ENCODE results near the gene CHST8.

Gene CHST8

DNA sequence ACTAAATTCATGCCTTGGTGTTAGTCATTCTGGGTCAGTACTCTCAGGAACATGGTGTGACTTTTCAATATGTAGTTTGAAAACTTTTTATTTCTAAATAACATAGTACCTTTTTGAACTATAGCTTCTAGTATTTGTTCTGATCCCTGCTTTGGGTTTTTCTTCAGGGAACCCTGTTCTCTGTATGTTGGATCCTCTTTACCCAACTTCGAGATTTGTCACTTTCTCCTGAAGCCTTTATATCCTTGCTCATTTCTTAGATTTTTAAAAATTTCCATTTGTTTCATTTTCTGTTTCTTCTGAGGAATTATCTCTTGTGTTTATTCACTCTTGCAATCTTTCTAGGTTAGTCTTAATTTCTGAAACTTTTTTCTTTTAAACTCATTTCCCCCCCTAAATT is 12.4 kb upstream of the CHST8 start:
- Histone ChIP-seq H3K4me1 (ENCODE audit: control insufficient read depth in 1 of 2, insufficient read depth in 2 of 2, low read length in 2 of 2) (no peaks in the 10 kb centered on the region), H4K91ac (ENCODE audit: low read depth, low read length) (no peak overlapping the region)
- WGBS (ENCODE audit: extremely low coverage, insufficient coverage, insufficient read length), result no CpG with 5 or more reads among the region's 1 CpG

DNA sequence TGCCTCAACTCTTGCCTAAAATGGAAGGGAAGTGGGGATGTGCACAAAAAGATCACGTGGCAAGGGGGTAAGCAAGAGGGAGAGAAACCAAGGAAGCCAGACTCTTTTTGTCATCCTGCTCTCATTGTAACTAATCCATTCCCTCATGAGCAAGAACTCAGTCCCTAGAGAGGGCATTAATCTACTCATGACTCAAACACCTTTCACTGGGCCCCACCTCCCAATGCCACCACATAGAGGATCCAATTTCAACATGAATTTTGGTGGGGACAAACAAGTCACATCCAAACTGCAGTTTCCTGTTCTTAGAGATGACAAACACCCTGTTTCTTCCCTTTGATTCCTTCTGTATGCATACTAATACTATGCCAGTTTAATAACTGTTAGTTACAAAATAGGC is 11.2 kb upstream of the CHST8 start:
- H3K4me1 ChIP-seq (ENCODE audit: control insufficient read depth in 1 of 2, insufficient read depth in 2 of 2, low read length in 2 of 2), result no peaks in the 10 kb centered on the region
- H4K12ac ChIP-seq (ENCODE audit: low read depth, low read length), result no peak overlapping the region
- H3K4me3 ChIP-seq (ENCODE audit: low read depth, low read length), result no peak overlapping the region
- no peaks in the 10 kb centered on the region for H3K27me3 ChIP-seq (ENCODE audit: insufficient read depth, low read length)
- H3K9me3 ChIP-seq (ENCODE audit: insufficient read depth, low read depth, low read length), result no peaks in the 10 kb centered on the region
- no CpG with 5 or more reads among the region's 1 CpG for WGBS (ENCODE audit: extremely low coverage, insufficient coverage, insufficient read length)
- H3K79me1 ChIP-seq (ENCODE audit: low read length), result no peaks in the 10 kb centered on the region
- no peaks in the 10 kb centered on the region for H3K79me2 ChIP-seq (ENCODE audit: control insufficient read depth, insufficient read depth, low read length, poor library complexity)
- no peak overlapping the region for H2BK5ac ChIP-seq (ENCODE audit: low read depth, low read length, poor library complexity)
- H3K18ac ChIP-seq (ENCODE audit: low read length), result no peak overlapping the region
- no peak for DNase-seq
- H4K8ac ChIP-seq (ENCODE audit: low read depth, low read length), result no peak overlapping the region
- no peak overlapping the region for H3K23ac ChIP-seq (ENCODE audit: low read length)
- H2AK5ac ChIP-seq (ENCODE audit: low read length), result no peak overlapping the region
- H4K91ac ChIP-seq (ENCODE audit: low read depth, low read length), result no peak overlapping the region
- H3K36me3 ChIP-seq (ENCODE audit: control insufficient read depth in 1 of 2, insufficient read depth in 2 of 2, low read length in 2 of 2), result no peaks in the 10 kb centered on the region
- no peak overlapping the region for H3K9ac ChIP-seq (ENCODE audit: low read length)
- no peak overlapping the region for H2BK120ac ChIP-seq (ENCODE audit: insufficient read depth, low read length, poor library complexity)
- no peak overlapping the region for H3K14ac ChIP-seq (ENCODE audit: low read length)
- no peak overlapping the region for H2AFZ ChIP-seq (ENCODE audit: insufficient read depth, low read length, poor library complexity)
- no peak overlapping the region for H3K4me2 ChIP-seq (ENCODE audit: low read length)
- H3K27ac ChIP-seq (ENCODE audit: low read depth, low read length), result no peak overlapping the region
- no peak overlapping the region for H3K4ac ChIP-seq (ENCODE audit: low read depth, low read length)
- H2BK12ac ChIP-seq (ENCODE audit: low read length), result no peak overlapping the region

More for the DNA sequence above, 12.4 kb upstream of the CHST8 start:
- no peak overlapping the region for H3K4me3 ChIP-seq (ENCODE audit: low read depth, low read length)
- no peak for DNase-seq
- no peaks in the 10 kb centered on the region for H3K9me3 ChIP-seq (ENCODE audit: insufficient read depth, low read depth, low read length)
- no peak overlapping the region for H2BK5ac ChIP-seq (ENCODE audit: low read depth, low read length, poor library complexity)
- H3K27ac ChIP-seq (ENCODE audit: low read depth, low read length), result no peak overlapping the region
- H2BK120ac ChIP-seq (ENCODE audit: insufficient read depth, low read length, poor library complexity), result no peak overlapping the region
- H3K79me2 ChIP-seq (ENCODE audit: control insufficient read depth, insufficient read depth, low read length, poor library complexity), result no peaks in the 10 kb centered on the region
- H3K4ac ChIP-seq (ENCODE audit: low read depth, low read length), result no peak overlapping the region
- H3K27me3 ChIP-seq (ENCODE audit: insufficient read depth, low read length), result no peaks in the 10 kb centered on the region
- H3K4me2 ChIP-seq (ENCODE audit: low read length), result no peak overlapping the region
- no peak overlapping the region for H3K18ac ChIP-seq (ENCODE audit: low read length)
- no peak overlapping the region for H2AFZ ChIP-seq (ENCODE audit: insufficient read depth, low read length, poor library complexity)
- H3K36me3 ChIP-seq (ENCODE audit: control insufficient read depth in 1 of 2, insufficient read depth in 2 of 2, low read length in 2 of 2), result no peaks in the 10 kb centered on the region
- H3K9ac ChIP-seq (ENCODE audit: low read length), result no peak overlapping the region
- H2AK5ac ChIP-seq (ENCODE audit: low read length), result no peak overlapping the region
- H3K79me1 ChIP-seq (ENCODE audit: low read length), result no peaks in the 10 kb centered on the region
- H2BK12ac ChIP-seq (ENCODE audit: low read length), result no peak overlapping the region
- H4K12ac ChIP-seq (ENCODE audit: low read depth, low read length), result no peak overlapping the region
- no peak overlapping the region for H3K23ac ChIP-seq (ENCODE audit: low read length)
- no peak overlapping the region for H4K8ac ChIP-seq (ENCODE audit: low read depth, low read length)
- no peak overlapping the region for H3K14ac ChIP-seq (ENCODE audit: low read length)

DNA sequence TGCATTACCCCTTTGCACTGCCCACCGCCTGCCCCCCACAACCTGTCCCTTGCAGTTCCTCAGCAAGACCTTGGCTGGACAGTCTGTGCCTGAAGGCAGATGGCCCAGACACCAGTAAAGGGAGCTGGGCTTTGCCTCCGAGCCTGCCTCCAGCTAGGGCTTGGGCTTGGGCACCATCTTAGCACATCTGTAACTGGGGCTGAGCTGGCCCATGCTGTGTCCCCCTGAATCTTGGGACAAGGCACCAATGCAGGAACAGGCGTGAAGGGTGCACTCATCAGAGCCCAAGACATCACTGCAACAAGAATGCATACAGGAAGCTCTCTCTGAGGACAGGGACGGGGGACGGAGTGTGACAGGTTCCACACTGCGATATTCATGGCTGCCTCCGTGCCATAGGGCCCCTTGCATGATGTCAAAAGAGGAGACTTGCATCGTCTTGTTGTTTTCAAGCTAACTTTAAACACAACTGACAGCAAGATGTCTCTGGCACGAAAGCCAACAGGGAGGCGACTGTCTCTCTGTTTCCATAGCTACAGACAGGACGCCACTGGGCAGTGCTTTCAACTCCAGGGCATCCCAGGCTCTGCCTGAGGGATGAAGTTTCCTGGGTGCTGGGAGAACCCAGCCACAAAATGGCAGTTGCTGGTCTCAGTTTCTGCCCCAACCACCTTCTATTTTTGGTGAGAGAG is 8.7 kb upstream of the CHST8 start:
- H3K14ac ChIP-seq (ENCODE audit: low read length), result no peak overlapping the region
- no peak overlapping the region for H3K23ac ChIP-seq (ENCODE audit: low read length)
- no peak overlapping the region for H3K18ac ChIP-seq (ENCODE audit: low read length)
- H3K27me3 ChIP-seq (ENCODE audit: insufficient read depth, low read length), result no peaks in the 10 kb centered on the region
- no peak overlapping the region for H2BK5ac ChIP-seq (ENCODE audit: low read depth, low read length, poor library complexity)
- H2AK5ac ChIP-seq (ENCODE audit: low read length), result no peak overlapping the region
- DNase-seq, result no peak
- no peak overlapping the region for H3K27ac ChIP-seq (ENCODE audit: low read depth, low read length)
- no peak overlapping the region for H3K4me3 ChIP-seq (ENCODE audit: low read depth, low read length)
- H3K79me2 ChIP-seq (ENCODE audit: control insufficient read depth, insufficient read depth, low read length, poor library complexity), result no peaks in the 10 kb centered on the region
- no peak overlapping the region for H2BK120ac ChIP-seq (ENCODE audit: insufficient read depth, low read length, poor library complexity)
- H3K4me1 ChIP-seq (ENCODE audit: control insufficient read depth in 1 of 2, insufficient read depth in 2 of 2, low read length in 2 of 2), result no peaks in the 10 kb centered on the region
- no peaks in the 10 kb centered on the region for H3K36me3 ChIP-seq (ENCODE audit: control insufficient read depth in 1 of 2, insufficient read depth in 2 of 2, low read length in 2 of 2)
- no peaks in the 10 kb centered on the region for H3K79me1 ChIP-seq (ENCODE audit: low read length)
- H2BK12ac ChIP-seq (ENCODE audit: low read length), result no peak overlapping the region
- H3K4ac ChIP-seq (ENCODE audit: low read depth, low read length), result no peak overlapping the region
- H4K8ac ChIP-seq (ENCODE audit: low read depth, low read length), result no peak overlapping the region
- H3K9ac ChIP-seq (ENCODE audit: low read length), result no peak overlapping the region
- no CpG with 5 or more reads among the region's 11 CpGs for WGBS (ENCODE audit: extremely low coverage, insufficient coverage, insufficient read length)
- peaks cover 2% of the 10 kb centered on the region for H3K9me3 ChIP-seq (ENCODE audit: insufficient read depth, low read depth, low read length)
- no peak overlapping the region for H3K4me2 ChIP-seq (ENCODE audit: low read length)
- no peak overlapping the region for H2AFZ ChIP-seq (ENCODE audit: insufficient read depth, low read length, poor library complexity)
- H4K91ac ChIP-seq (ENCODE audit: low read depth, low read length), result no peak overlapping the region
- H4K12ac ChIP-seq (ENCODE audit: low read depth, low read length), result no peak overlapping the region

DNA sequence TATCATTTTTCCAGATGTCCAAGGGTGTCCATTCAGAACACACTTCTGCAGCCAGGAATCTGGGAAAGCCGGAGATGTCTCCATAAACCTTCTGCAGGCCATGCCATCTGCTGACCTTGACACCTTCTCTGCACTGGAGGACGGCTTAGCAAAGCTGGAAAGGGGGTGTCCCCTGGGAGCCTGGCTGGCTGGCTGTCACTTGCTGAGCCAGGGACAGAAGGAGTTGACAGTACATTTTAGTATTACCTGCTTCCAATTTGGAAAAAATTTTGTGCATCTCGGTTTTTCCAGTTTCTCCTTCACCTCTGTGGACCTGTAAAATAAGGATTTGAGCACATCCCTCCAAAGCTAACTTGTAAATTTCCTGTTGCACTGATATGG is 8.1 kb upstream of the CHST8 start:
- Histone ChIP-seq H2AFZ (ENCODE audit: insufficient read depth, low read length, poor library complexity) (no peak overlapping the region), H4K91ac (ENCODE audit: low read depth, low read length) (no peak overlapping the region), H3K23ac (ENCODE audit: low read length) (no peak overlapping the region), H3K79me1 (ENCODE audit: low read length) (no peaks in the 10 kb centered on the region), H3K9ac (ENCODE audit: low read length) (no peak overlapping the region), H3K9me3 (ENCODE audit: insufficient read depth, low read depth, low read length) (peaks cover 2% of the 10 kb centered on the region), H3K4me2 (ENCODE audit: low read length) (no peak overlapping the region), H4K8ac (ENCODE audit: low read depth, low read length) (no peak overlapping the region), H4K12ac (ENCODE audit: low read depth, low read length) (no peak overlapping the region), H2BK120ac (ENCODE audit: insufficient read depth, low read length, poor library complexity) (no peak overlapping the region), H3K4me3 (ENCODE audit: low read depth, low read length) (no peak overlapping the region), H3K27me3 (ENCODE audit: insufficient read depth, low read length) (no peaks in the 10 kb centered on the region), H3K4me1 (ENCODE audit: control insufficient read depth in 1 of 2, insufficient read depth in 2 of 2, low read length in 2 of 2) (no peaks in the 10 kb centered on the region), H3K27ac (ENCODE audit: low read depth, low read length) (no peak overlapping the region), H2BK5ac (ENCODE audit: low read depth, low read length, poor library complexity) (no peak overlapping the region), H3K4ac (ENCODE audit: low read depth, low read length) (no peak overlapping the region), H3K18ac (ENCODE audit: low read length) (no peak overlapping the region), H3K14ac (ENCODE audit: low read length) (no peak overlapping the region), H2AK5ac (ENCODE audit: low read length) (no peak overlapping the region), H3K79me2 (ENCODE audit: control insufficient read depth, insufficient read depth, low read length, poor library complexity) (no peaks in the 10 kb centered on the region), H3K36me3 (ENCODE audit: control insufficient read depth in 1 of 2, insufficient read depth in 2 of 2, low read length in 2 of 2) (no peaks in the 10 kb centered on the region), H2BK12ac (ENCODE audit: low read length) (no peak overlapping the region)
- DNase-seq, result no peak
- no CpG with 5 or more reads among the region's 3 CpGs for WGBS (ENCODE audit: extremely low coverage, insufficient coverage, insufficient read length)

All from trophoblast cell (in vitro differentiated cells and primary cell).